Left cardiac atrium (tissue), 4 donors: ENCODE results near the gene CCR8. TPM values are rescaled to one million over a fixed set of nuclear protein-coding genes. Genes with fewer than 3 reads are reported as not detected.

Source experiments
- ATAC-seq, 2 donors: fragments of 200-7000 bp; cut with Tn5 transposase; one replicate each; pipeline ENCODE4 v1.9.1; 2020; ENCODE audit warnings: mild to moderate bottlenecking in 2 of 2, moderate library complexity in 2 of 2
- DNase-seq: peaks from one replicate; pipeline ENCODE4 v3.0.0-alpha.2; 2020
- intact Hi-C, 2 donors: fragments of 100-400 bp; cut with DNase I; formaldehyde crosslinking; loops; one replicate each; pipeline versions ENCODE4 v1.14.1 to v1.15.1; 2022 to 2023
- long read RNA-seq: library from polyadenylated mRNA; unstranded; transcript quantifications from one replicate; pipeline ENCODE4 v2.0.0, GENCODE V29; 2021
- total RNA-seq, 2 donors: library from RNA; stranded (reverse); fragmentation: NEBNext Ultra II Directional; extraction: Animal tissue kit (Norgen Biotek cat#: 25700); gene quantifications; one replicate each; pipeline ENCODE4 v1.2.1, GENCODE V29; 2021
- donor health status: DM: no; HTN: yes; CAD: no.
- donor health status: DM: no; HTN: yes; CAD: no; lungs with severe emphysema.
- donor health status: DM: yes; HTN: yes; CAD: no.
- donor health status: Dilated cardiomyopathy.

The CCR8 gene, protein sequence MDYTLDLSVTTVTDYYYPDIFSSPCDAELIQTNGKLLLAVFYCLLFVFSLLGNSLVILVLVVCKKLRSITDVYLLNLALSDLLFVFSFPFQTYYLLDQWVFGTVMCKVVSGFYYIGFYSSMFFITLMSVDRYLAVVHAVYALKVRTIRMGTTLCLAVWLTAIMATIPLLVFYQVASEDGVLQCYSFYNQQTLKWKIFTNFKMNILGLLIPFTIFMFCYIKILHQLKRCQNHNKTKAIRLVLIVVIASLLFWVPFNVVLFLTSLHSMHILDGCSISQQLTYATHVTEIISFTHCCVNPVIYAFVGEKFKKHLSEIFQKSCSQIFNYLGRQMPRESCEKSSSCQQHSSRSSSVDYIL
- total RNA-seq, result not detected
- long read RNA-seq, result 0 reads

DNA sequence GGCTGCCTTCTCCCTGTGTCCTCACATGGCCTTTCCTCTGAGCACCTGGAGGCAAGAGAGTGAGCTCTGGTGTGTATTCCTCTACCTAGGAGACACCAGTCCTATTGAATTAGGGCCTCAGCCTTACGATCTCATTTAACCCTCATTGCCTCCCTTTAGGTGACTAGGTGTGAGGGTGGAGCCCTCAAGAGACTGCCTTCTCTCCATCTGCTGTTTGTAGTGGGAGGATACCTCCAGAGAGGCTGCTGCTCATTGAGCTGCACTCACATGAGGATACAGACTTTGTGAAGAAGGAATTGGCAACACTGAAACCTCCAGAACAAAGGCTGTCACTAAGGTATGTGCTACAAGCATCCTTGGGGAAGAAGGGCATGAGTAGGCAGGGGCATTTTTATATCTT is at the start of gene CCR8:
TSS of gene CCR8 (plus strand) at position 217 of the 400 bp plus-strand sequence. CDS start 2,623 bp downstream, outside the sequence.
- no peak for DNase-seq
- intact Hi-C loops, result no loop called here
- ATAC-seq, result no peak

DNA sequence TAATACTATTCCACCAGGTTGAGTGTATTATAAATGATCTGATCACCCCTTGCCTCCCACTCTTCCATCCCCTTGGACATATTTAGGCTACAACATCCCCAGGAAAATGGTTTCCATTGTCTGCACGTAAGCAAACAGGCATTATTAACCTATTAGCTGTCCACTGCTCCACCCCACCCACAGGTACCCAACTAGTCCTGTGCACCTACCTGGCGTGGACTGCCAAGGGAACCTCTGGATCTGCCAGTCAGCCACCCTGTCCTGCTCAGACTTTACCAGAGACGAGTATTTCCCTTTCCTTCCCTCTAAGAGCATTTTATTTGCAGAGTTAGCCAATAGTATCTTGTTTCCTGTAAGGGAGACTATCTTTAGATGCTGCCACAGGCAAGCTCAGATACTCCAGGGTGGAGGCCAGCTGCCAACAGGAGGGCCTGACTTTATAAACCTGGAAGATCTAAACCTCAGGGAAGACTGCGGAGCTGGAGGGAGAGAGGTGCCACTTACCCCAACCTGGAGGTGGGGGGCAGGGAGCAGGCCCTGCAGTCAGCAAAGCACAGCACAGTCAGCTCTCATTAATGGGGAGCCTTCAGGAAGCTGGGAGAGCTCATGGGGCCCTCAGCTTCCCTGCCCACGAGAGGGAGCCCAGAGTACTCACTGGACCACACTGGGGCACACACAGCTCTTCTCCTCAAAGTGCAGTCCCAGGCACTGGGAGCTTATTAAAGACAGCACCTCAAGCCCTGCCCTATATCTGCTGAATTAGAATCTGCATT is 49.6 kb upstream of the CCR8 start, which contains the start of gene CX3CR1:
TSS of gene CX3CR1 (minus strand) at position 292 of the 773 bp plus-strand sequence. CDS start 13,527 bp downstream, outside the sequence.
- intact Hi-C loops, result no loop called here
- ATAC-seq (peak; percentile 36 to 56), DNase-seq (no peak)

DNA sequence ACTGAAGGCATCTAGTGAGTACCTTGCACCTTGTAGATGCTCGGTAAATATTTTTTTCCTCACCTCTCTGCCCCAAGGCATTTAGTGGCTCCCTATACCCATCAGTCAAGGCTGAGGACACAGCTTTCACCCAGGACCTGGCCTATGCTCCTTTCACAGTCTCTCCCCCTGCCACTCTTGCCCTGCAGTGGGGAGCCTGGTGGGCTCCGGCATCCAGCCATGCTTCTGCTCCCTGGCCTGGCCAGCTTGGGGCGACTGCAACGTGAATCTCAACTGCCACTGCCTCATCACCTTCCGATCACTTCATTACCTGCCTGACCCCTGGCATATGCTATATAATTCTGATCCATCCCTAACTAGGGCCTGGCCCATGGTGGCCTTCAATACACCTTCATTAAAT is 48.9 kb upstream of the CCR8 start:
- ATAC-seq (no peak), DNase-seq (no peak)

DNA sequence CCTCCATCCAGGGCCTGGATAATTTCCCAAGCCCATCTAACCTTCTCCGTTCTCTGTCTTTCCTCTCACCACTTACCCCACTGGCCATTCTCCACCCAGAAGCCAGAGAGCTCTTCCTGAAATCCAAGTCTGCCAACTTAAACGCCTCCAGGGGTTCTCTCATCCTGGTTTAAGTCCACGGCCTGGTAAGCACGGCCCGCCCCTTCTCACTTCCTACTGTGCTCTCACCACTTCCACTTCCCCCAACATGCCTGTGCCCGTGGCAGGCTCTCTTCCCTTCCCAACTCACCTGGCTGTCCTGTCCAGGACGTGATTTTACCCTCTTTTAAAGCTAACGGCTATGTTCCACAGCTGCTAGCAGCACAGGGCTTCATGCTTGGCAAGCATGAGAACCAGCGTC is 48.0 kb upstream of the CCR8 start:
- intact Hi-C loops, result no loop called here
- DNase-seq, result no peak
- ATAC-seq, result no peak

More for the DNA sequence above, 48.9 kb upstream of the CCR8 start:
- intact Hi-C loops, result no loop called here

DNA sequence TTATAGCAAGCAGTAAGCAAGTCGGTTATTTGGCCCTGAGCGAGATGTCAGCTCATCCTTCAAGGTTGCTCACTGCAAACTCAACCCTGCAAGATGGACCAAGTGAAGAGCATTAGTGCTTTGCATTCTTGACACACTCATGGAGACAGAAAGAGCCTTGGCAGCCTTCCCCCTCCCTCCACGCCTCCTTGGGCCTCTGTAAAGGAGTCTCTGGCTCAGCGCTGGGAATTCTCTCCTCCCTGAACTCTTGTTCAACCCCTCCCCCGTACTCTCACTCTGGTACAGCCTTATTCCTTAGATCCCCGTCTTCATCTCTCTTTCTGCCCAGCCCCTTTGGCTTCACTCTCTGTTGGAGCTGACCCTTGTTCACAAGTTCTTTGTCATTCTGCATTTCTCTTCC is 47.5 kb upstream of the CCR8 start:
- intact Hi-C loops, result no loop called here
- no peak for DNase-seq
- no peak for ATAC-seq

DNA sequence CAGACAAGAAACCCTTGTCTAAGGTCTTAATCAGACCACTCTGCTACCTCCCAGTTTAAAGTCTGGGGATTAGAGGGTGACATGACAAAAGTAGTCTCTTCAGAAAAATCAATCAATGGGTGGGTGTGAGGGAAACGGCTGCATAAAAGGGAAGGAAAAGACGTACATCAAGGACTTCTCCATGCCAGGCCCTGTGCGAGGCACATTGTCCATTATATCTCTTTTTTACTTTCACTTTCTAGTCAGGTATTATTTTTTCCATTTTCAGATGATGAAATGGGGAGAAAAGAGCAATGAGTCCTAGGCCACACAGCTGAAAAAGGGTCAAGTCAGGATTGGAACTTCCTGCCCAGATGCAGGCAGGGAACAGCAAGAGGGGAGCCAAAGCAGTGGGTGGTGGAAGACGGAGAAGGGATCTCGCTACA is 45.0 kb upstream of the CCR8 start:
- intact Hi-C loops, result no loop called here
- ATAC-seq (no peak), DNase-seq (no peak)

DNA sequence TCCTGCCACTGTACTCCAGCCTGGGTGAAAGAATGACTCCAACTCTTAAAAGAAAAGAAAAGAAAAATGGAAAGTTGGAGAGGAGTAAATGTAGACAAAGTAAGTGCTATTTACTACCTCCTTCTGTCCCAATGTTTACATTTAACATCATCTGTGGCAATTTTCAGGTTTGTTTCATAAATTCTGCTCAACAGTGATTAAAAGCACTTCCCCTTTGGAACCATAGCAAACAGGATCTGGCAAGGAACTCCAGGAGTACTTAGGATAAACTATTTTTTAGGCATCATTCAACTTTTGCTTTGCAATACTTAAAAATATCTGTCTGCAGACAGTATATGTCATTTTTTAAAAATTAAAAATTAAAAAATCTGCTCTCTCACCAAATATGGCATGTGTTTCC is 44.2 kb upstream of the CCR8 start:
- ATAC-seq, result no peak
- intact Hi-C loops, result loop anchor here (5.0 kb wide), 1 partner anchor 78 kb away; no protein-coding TSS in a partner anchor

DNA sequence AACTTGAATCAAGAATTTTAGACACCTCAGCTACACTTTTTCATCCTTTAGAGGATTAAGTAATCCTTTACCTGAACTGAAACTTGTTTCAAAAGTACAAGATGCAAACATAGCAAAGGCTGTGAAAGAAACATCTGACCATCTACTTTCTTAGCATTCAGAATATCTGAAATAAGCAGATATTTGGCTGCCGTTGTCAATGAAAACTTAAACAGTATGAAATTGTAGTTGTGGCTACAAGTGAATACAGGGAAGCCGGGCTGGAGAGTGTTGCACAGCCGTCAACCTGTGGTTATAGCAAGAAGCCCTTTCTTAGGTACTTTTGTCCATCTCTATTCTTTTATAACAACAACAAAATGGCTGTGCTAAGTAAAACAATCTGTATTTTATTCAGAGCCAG is 42.7 kb upstream of the CCR8 start:
- intact Hi-C loops, result loop anchor here (5.0 kb wide), 1 partner anchor 79 kb away; no protein-coding TSS in a partner anchor
- ATAC-seq (no peak), DNase-seq (no peak)

More for the DNA sequence above, 44.2 kb upstream of the CCR8 start:
- no peak for DNase-seq

DNA sequence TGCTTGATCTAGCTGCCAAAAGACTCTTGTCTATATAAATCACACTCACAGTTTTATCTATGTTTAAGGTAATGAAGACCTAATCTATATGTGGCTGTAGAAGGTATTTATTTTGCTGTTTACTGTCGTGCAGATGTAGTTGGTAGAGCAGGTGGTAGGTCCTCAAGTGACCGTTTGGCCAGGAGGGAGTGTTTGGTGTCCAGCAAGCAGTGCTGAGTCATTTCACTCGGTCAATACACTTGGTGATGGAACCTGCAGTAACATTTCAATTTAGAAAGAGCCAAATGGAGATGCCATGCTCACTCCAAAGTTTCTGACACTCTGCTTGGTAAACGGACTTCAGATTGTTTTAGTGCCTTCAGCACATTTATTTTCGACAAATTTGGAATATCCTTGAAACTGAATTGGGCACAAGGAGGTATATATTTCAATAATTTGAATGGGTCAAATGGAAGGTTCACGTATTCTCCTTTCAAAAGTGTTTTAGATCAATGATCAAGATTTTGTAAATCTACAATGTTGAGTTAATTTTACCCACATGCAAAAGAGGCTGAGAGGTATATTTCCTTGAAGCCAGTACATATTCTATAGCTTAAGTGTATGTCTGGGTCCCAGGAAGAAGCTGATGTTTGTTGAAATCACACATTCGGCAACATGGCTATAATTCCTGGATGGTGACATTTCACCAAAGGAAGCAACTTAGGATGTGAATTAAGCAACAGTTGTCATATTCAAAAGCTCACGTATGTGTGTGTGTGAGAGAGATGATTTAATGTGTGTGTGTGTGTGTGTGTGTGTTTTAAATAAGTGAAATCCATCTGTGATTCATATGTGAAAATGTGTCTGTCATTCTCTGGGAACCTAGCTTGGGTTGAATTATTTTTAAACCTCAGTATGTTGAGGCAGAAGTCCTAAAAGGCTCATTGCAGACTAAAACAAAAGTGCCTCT is 42.0 kb upstream of the CCR8 start:
- ATAC-seq, result no peak
- intact Hi-C loops, result loop anchor here (1.0 to 5.0 kb wide), 2 partner anchors 80 to 161 kb away; no protein-coding TSS in a partner anchor
- no peak for DNase-seq

DNA sequence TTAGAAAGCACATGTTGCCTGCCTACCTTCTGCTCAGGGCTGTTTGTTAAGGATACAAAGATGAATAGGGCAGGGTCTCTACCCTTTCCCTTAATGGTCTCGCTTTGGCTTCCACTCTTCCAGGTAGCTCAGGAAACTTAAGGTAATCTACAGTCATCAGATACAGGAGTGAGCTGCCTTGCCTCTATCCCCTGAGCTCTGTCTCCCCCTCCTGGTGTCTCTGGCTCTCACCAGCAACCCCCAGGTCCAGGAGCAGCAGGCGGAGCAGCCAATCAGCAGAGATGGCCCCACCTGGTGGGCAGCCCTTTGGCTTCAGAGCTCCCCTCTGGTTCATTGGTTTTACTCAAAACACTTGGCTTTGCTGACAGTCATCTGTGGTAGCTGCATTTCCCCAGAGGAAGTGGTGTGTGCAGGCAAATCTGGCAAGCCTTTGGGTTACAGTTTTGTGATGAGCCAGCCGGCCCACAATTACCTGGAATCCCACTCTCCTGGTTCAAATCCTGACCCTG is 41.2 kb upstream of the CCR8 start:
- ATAC-seq (peak; percentile 92 to 96), DNase-seq (peak; percentile 82)
- intact Hi-C loops, result loop anchor here (1.0 to 5.0 kb wide), 2 partner anchors 81 to 162 kb away; no protein-coding TSS in a partner anchor

DNA sequence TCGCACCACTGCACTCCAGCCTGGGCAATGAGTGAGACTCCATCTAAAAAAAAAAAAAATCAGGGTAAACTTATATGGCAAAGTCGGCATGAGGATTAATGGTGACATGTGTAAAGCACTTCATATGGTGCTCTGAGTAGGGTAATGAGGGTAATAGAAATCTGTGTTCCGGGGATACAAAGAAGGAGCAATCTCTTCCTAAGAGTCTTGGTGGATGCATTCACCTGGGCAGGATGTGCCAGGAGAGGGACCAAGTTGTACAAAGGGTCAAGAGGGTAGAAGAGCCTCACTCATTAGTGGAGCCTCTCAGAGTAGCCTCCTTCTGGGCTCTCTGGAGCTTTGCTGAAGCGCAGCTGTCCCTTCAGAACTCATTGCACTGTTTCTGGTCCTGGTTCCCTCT is 40.4 kb upstream of the CCR8 start:
- intact Hi-C loops, result loop anchor here (5.0 kb wide), 1 partner anchor 82 kb away; no protein-coding TSS in a partner anchor
- ATAC-seq, result no peak
- no peak for DNase-seq

DNA sequence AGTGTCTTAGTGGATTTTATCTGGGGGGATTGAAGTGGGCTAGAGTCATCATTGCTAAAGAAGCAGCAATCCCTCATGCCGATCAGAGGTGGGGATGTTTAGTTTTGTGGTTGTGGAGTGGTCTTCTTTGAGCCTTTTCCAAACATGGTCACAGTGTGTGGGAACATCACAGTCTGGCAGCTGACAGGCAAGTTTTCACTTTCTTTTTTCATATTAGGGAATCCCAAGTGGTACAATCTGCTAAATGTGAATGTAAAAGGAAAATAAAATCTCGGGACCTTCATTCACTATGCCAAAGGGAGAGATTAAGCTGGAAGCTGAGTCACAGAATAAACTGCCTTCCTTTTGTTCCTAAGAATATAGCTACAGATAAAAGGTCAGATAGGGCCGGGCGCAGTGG is 39.3 kb upstream of the CCR8 start:
- intact Hi-C loops, result loop anchor here in 1 of 2 donors (5.0 kb wide), 1 partner anchor 98 kb away; the partner anchor contains the start of gene XIRP1
- no peak for DNase-seq
- ATAC-seq, result no peak

DNA sequence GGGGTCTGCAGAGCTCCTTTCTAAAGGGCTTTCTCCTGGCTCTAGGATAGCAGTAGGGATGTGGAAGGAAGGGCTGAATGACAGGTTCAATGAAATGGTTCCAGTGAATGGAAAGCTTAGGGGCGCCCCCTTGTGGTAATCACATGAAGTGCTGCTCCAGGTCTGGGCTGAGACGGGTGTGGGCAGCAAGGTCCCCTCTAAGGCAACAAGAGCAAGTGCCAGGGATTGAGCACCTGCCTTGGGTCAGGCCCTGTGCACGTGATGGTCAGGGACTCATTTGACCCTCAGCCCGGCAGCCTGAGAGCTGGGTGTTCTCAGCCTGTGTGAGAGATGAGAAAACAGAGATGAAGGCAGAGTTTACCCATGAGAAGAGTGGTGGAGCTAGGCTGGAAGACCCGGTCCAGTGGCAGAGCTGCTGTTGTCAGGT is 37.6 kb upstream of the CCR8 start:
- DNase-seq, result peak; percentile 63
- intact Hi-C loops, result loop anchor here in 1 of 2 donors (5.0 kb wide), 1 partner anchor 100 kb away; the partner anchor contains the start of gene XIRP1
- peak; percentile 58 to 72 for ATAC-seq

DNA sequence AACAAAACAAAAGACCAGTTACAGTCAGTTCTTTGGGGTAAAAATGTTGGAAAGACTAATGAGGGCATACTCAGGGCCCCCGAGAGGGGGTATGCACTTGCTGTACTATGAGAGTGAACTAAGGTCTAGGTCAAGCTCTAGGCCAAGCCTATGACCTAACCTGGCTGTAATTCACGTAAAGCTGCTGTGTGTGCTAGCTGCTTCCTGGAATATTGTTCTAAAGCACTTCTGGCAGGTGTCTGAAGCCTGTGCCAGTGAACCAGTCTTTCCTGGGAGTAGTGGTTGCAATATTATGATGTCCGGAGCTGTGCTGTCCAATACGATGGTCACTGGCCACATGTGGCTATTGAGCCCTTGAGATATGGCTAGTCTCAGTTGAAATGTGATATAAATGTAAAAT is 36.5 kb upstream of the CCR8 start:
- no peak for DNase-seq
- intact Hi-C loops, result loop anchor here in 1 of 2 donors (5.0 kb wide), 1 partner anchor 101 kb away; the partner anchor contains the start of gene XIRP1
- ATAC-seq, result no peak

DNA sequence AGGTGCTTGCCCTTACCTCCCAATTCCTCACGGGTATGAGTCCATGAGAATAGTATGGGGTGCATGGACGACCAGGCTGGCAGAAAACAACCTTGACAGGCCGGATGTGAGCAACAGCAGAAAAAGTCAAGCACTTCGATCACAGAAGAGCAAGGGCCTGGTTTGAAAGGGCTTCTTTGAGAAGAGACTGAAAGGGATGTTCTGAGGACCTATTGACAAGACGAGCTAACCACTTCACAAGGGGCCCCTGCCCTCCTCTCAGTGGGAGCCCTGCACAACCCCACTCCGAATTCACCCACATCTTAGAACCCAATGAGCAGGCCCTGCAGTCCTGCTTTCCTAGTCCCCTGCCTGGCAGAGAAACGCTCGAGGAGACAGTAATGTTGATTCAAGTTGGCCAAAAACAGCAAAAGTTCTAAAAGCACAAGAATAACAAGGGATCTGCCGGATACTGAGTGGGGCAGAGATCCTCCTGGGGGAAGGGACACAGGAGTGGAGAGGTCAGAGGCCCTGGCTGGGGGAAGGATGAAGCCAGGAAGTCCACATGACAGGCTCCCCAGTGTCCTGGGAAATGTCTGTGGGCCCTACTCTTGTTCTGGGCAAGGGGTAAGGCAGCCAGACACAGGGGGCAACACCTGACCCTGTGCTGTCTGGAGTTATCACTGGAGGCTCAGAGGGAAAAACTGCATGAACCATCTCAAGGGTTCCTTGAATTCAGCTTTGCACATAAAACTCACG is 34.9 kb upstream of the CCR8 start:
- no peak for DNase-seq
- intact Hi-C loops, result loop anchor here (2.0 to 5.0 kb wide), 2 partner anchors 102 to 168 kb away; partner anchors contain the start of gene XIRP1 (in 1 of the 2)
- peak in 1 of 2 donors; percentile 18 for ATAC-seq

DNA sequence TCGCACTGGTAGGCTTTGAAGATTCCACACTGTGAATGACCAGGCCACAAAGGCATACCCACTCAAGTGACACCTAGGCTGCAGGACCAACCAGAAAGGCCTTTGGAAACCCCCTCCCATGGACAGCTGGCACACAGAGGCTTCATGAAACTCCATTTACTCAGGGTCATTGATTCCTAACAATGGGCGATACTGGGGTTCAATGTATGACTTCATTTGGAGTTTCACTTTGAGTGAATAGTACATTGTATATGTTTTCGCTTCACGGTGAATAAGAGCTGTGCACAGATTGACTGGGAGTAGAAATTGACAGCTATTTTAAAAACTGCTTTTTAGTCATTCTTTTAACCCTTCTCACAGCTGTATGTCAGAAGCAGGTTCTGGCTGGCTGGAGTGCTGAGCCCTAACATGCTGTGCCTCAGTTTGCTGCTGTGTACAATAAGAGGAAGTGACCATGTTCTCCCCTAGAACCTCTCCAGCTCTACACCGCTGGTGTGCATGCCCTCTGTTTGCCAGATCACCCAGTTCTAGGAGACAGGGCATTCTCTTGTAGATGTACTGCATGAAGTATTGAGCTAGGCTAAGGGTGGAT is 34.2 kb upstream of the CCR8 start:
- ATAC-seq, result no peak
- intact Hi-C loops, result loop anchor here in 1 of 2 donors (2.0 kb wide), 1 partner anchor 168 kb away; no protein-coding TSS in a partner anchor
- no peak for DNase-seq
